K562 (cell line): ENCODE data around the gene C17orf113. TPM values are rescaled to one million over a fixed set of nuclear protein-coding genes. Genes with fewer than 3 reads are reported as not detected.

ENCODE experiments used
- ATAC-seq: fragments of 200-7000 bp; cut with Tn5 transposase; 3 replicates; pipeline ENCODE4 v1.9.1; 2020; ENCODE audit warnings: moderate library complexity
- BruUV-seq: library from RNA; stranded (reverse); fragments of 400-500 nt; replicated peaks from 2 replicates; lab custom pipeline; 2021; lab: Mats Ljungman, UMichigan
- CTCF ChIA-PET: fragments of 300-600 bp; formaldehyde crosslinking; extraction: SDS; loops from one replicate; lab custom pipeline; 2021; ENCODE audit warnings: low intra/inter-chr PET ratio; lab: Yijun Ruan, JAX
- POLR2A ChIA-PET: fragments of 300-600, 350-650 bp; sonication (Branson Sonifier 250); formaldehyde crosslinking; extraction: SDS; loops from one replicate; lab custom pipeline; 2021; ENCODE audit warnings: antibody characterized with exemption, inconsistent platforms; lab: Yijun Ruan, JAX
- DNase-seq, 4 experiments: peaks; one replicate each; pipeline versions ENCODE4 v3.0.0 to v3.0.0-alpha.2; 2011 to 2018; ENCODE audit warnings: low spot score in 3 of 4, mixed read lengths in 3 of 4; ENCODE audit errors: extremely low read depth in 1 of 4
- FAIRE-seq: peaks from 2 replicates; lab custom pipeline; 2011; peaks lifted over from hg19 to GRCh38; lab: Jason Lieb, UNC
- H2AFZ ChIP-seq: 2 replicates; pipeline ENCODE4 v1.6.0; 2011; ENCODE audit warnings: low read depth, low read length, control low read depth, inconsistent platforms
- H3K27ac ChIP-seq: fragments of 200-600 bp; 3 replicates; pipeline ENCODE4 v1.8.0; 2011; ENCODE audit warnings: low read depth, mild to moderate bottlenecking, control low read depth, inconsistent platforms, low read length, moderate library complexity, mixed read lengths; ENCODE audit errors: extremely low read depth
- H3K27me3 ChIP-seq, 2 experiments: fragments of 300-600 bp in 1 of 2; 2 replicates in 1 of 2; 3 replicates in 1 of 2; pipeline versions ENCODE4 v1.6.0 to v1.8.0; 2011; ENCODE audit warnings: inconsistent platforms in 2 of 2, low read length in 2 of 2, mild to moderate bottlenecking in 1 of 2, mixed read lengths in 1 of 2, moderate library complexity in 1 of 2; ENCODE audit not compliant: control insufficient read depth in 2 of 2, insufficient read depth in 2 of 2
- H3K36me3 ChIP-seq: fragments of 300-600 bp; 3 replicates; pipeline ENCODE4 v1.8.0; 2011; ENCODE audit warnings: mild to moderate bottlenecking, low read length, inconsistent platforms; ENCODE audit not compliant: control insufficient read depth, insufficient read depth
- H3K4me1 ChIP-seq, 2 experiments: fragments of 200-600 bp in 1 of 2; replicated peaks in 1 of 2; 2 replicates in 1 of 2; 3 replicates in 1 of 2; pipeline versions ENCODE4 v1.5.1 to v1.8.0; 2011; ENCODE audit warnings: inconsistent platforms in 2 of 2, low read length in 2 of 2, mild to moderate bottlenecking in 1 of 2, mixed read lengths in 1 of 2, moderate library complexity in 1 of 2; ENCODE audit not compliant: control insufficient read depth in 2 of 2, insufficient read depth in 2 of 2
- H3K4me2 ChIP-seq: 2 replicates; pipeline ENCODE4 v1.6.1; 2011; ENCODE audit warnings: low read length, control low read depth, inconsistent platforms, mixed read lengths; ENCODE audit not compliant: insufficient read depth
- H3K4me3 ChIP-seq: fragments of 200-600 bp; sonication (generic), shearing (Covaris generic); 2 replicates; pipeline ENCODE4 v1.5.1; 2016; ENCODE audit warnings: control low read depth, inconsistent platforms
- H3K79me2 ChIP-seq: fragments of 200-600 bp; 3 replicates; pipeline ENCODE4 v1.8.0; 2011; ENCODE audit warnings: low read length, inconsistent platforms; ENCODE audit not compliant: control insufficient read depth, insufficient read depth
- H3K9ac ChIP-seq, 2 experiments: 2 replicates each; pipeline versions ENCODE4 v1.6.0 to v1.6.1; 2011; ENCODE audit warnings: low read depth in 2 of 2, low read length in 2 of 2, control low read depth in 1 of 2, inconsistent platforms in 1 of 2, mild to moderate bottlenecking in 1 of 2, mixed read lengths in 1 of 2; ENCODE audit not compliant: insufficient read depth in 1 of 2
- H3K9me1 ChIP-seq: one replicate; pipeline ENCODE4 v1.6.0; 2011; ENCODE audit warnings: inconsistent platforms, mild to moderate bottlenecking, low read length, moderate library complexity; ENCODE audit not compliant: control insufficient read depth, insufficient read depth
- H3K9me3 ChIP-seq: replicated peaks from 2 replicates; pipeline ENCODE4 v1.5.1; 2011; ENCODE audit warnings: low read depth, low read length, inconsistent platforms; ENCODE audit not compliant: control insufficient read depth, insufficient read depth
- H4K20me1 ChIP-seq: replicated peaks from 2 replicates; pipeline ENCODE4 v1.6.1; 2011; ENCODE audit warnings: low read length, inconsistent platforms, mixed read lengths; ENCODE audit not compliant: control insufficient read depth, insufficient read depth
- CHD4 ChIP-seq: fragments of 200-600 bp; sonication (generic); IDR thresholded peaks from 3 replicates; pipeline ENCODE4 v1.6.1; 2012; ENCODE audit warnings: low read depth, mild to moderate bottlenecking, mixed read lengths, low read length, inconsistent platforms; ENCODE audit not compliant: insufficient read depth, insufficient replicate concordance, poor library complexity, severe bottlenecking
- CREB3L1 ChIP-seq: fragments of 450-650 bp; IDR thresholded peaks from 2 replicates; pipeline ENCODE4 v1.6.1; 2014; ENCODE audit warnings: low read depth, mild to moderate bottlenecking, moderate library complexity, borderline replicate concordance
- CREM ChIP-seq: IDR thresholded peaks from 2 replicates; pipeline ENCODE4 v1.6.1; 2014; ENCODE audit warnings: antibody characterized with exemption, low read depth
- E2F6 ChIP-seq, 2 experiments: IDR thresholded peaks; 2 replicates each; pipeline ENCODE4 v1.6.1; 2011; ENCODE audit warnings: borderline replicate concordance in 1 of 2, control low read depth in 1 of 2, low read depth in 1 of 2, low read length in 1 of 2, mild to moderate bottlenecking in 1 of 2, mixed read lengths in 1 of 2, moderate library complexity in 1 of 2; ENCODE audit not compliant: insufficient read depth in 1 of 2, insufficient read length in 1 of 2, poor library complexity in 1 of 2, severe bottlenecking in 1 of 2; ENCODE audit errors: extremely low read depth in 1 of 2
- GMEB1 ChIP-seq: fragments of 250-450 bp; sonication (Bioruptor Pico); IDR thresholded peaks from 2 replicates; pipeline ENCODE4 v1.4.0; 2020; ENCODE audit warnings: mild to moderate bottlenecking
- HDAC1 ChIP-seq, 2 experiments: fragments of 450-650 bp; IDR thresholded peaks; 2 replicates each; pipeline ENCODE4 v1.6.1; 2016 to 2017; ENCODE audit warnings: inconsistent platforms in 1 of 2, mild to moderate bottlenecking in 1 of 2, moderate library complexity in 1 of 2
- KDM1A ChIP-seq, 2 experiments: fragments of 450-650 bp; IDR thresholded peaks; 2 replicates each; pipeline ENCODE4 v1.6.1; 2016; ENCODE audit warnings: mild to moderate bottlenecking in 2 of 2
- L3MBTL2 ChIP-seq: fragments of 450-650 bp; IDR thresholded peaks from 2 replicates; pipeline ENCODE4 v1.6.1; 2016; ENCODE audit warnings: mild to moderate bottlenecking, moderate library complexity
- PREB ChIP-seq: sonication (generic); formaldehyde crosslinking; IDR thresholded peaks from 2 replicates; pipeline ENCODE4 v1.8.1; 2023; ENCODE audit warnings: mild to moderate bottlenecking, missing genetic modification reagents
- RAD51 ChIP-seq: fragments of 450-650 bp; IDR thresholded peaks from 2 replicates; pipeline ENCODE4 v1.7.1; 2016; ENCODE audit warnings: low read depth, mild to moderate bottlenecking, borderline replicate concordance
- SRSF3 ChIP-seq: fragments of 200-400 bp; formaldehyde crosslinking; IDR thresholded peaks from 2 replicates; pipeline ENCODE4 v1.6.1; 2016; ENCODE audit warnings: mild to moderate bottlenecking, low read length, moderate library complexity; ENCODE audit not compliant: insufficient read depth
- TCF3 ChIP-seq: sonication (generic); formaldehyde crosslinking; IDR thresholded peaks from 2 replicates; pipeline ENCODE4 v1.4.0; 2020; ENCODE audit warnings: mild to moderate bottlenecking, missing genetic modification reagents
- TEAD4 ChIP-seq, 2 experiments: sonication (generic) in 1 of 2; formaldehyde crosslinking in 1 of 2; IDR thresholded peaks; 2 replicates each; pipeline versions ENCODE4 v1.6.1 to v1.8.0; 2012 to 2022; ENCODE audit warnings: borderline replicate concordance in 1 of 2, inconsistent platforms in 1 of 2, low read length in 1 of 2, mild to moderate bottlenecking in 1 of 2, missing genetic modification reagents in 1 of 2
- WGBS: fragments of 100-300 bp; shearing (Covaris generic); methylation state at CpG from one replicate; pipeline ENCODE4 v1.1.6; 2016; ENCODE audit warnings: low coverage, mixed read lengths; ENCODE audit not compliant: insufficient coverage; ENCODE audit errors: missing lambda C conversion rate; 5-methylcytosine and 5-hydroxymethylcytosine counted together
- in situ Hi-C: fragments of 300-500 bp; cut with MboI; formaldehyde crosslinking; loops from 4 replicates; pipeline ENCODE4 v1.15.0; 2018; ENCODE audit warnings: inconsistent platforms, mixed read lengths
- intact Hi-C: fragments of 100-400 bp; cut with micrococcal nuclease; formaldehyde crosslinking; loops from 2 replicates; pipeline ENCODE4 v1.14.2; 2022
- polyA plus RNA-seq, 8 experiments: library from polyadenylated mRNA; depleted of rRNA in 4 of 8; stranded (reverse) in 5 of 8; unstranded in 3 of 8; fragments of >200 nt; fragmentation: Nextera tagmentation in 2 of 8; fragmentation: Illumina TruSeq in 1 of 8; extraction: Ambion mirVana in 2 of 8; extraction: Trizol in 1 of 8; gene quantifications; 2 replicates each; pipeline versions ENCODE4 v1.2.1 to v1.2.3, GENCODE V29; 2011 to 2014; ENCODE audit warnings: inconsistent platforms in 1 of 8, missing spikeins in 1 of 8
- total RNA-seq, 7 experiments: library from RNA; depleted of rRNA in 6 of 7; stranded (reverse); fragments of >200 nt in 6 of 7; fragmentation: Illumina TruSeq in 2 of 7; extraction: Trizol in 2 of 7; gene quantifications; 2 replicates each; pipeline versions ENCODE4 v1.2.1 to v1.2.3, GENCODE V29; 2011 to 2021; ENCODE audit warnings: low replicate concordance in 1 of 7

C17orf113 gene
- total and polyA plus RNA-seq, 9 of the 15 experiments (the other 6 are each of a cell fraction or from before 2014, with no cell fraction given): 0.10 to 1.2 (median 0.31) TPM

GRCh38 chr17:42078396-42079043, 28.1 kb upstream of the C17orf113 start:
- 6% methylated on average over 8 of the region's 8 CpGs for WGBS
- Histone ChIP-seq H3K9me1 (no peaks in the 10 kb centered on the region), H3K27ac (no peak overlapping the region), H3K4me1 (peaks cover 14 to 15% of the 10 kb centered on the region in 2 experiments), H3K4me2 (peak overlapping the region; percentile 45), H3K36me3 (no peaks in the 10 kb centered on the region), H3K27me3 (peaks cover 0 to 8% of the 10 kb centered on the region in 2 experiments; a peak in 1 of 5 replicates), H3K9me3 (no peaks in the 10 kb centered on the region), H3K4me3 (no peak overlapping the region), H3K9ac (peak overlapping the region in 1 of 2 experiments; percentile 63; a peak in 1 of 4 replicates), H4K20me1 (peaks cover 4% of the 10 kb centered on the region; the same call in 1 of the 2 replicates), H2AFZ (peak overlapping the region; percentile 70), H3K79me2 (no peaks in the 10 kb centered on the region)
- ChIA-PET POLR2A (interaction anchor here (1.0 kb wide), 1 partner anchor 13 kb away, joined by 3 read pairs; no protein-coding TSS in a partner anchor), CTCF (interaction anchor here (1.4 kb wide), 1 partner anchor 22 kb away, joined by 4 read pairs; no protein-coding TSS in a partner anchor)
- DNase-seq (peak; percentile 44 to 51 (median 50)), FAIRE-seq (peak; percentile 64), ATAC-seq (peak; percentile 59)
- intact Hi-C loops (no loop called here), in situ Hi-C loops (no loop called here)
- no TSS peak for BruUV-seq
- no peak for TF ChIP-seq CHD4
- 0 out of 4 replicates have a peak, but pooled peaks of 1 of the 2 experiments have one; percentile 17 for TF ChIP-seq KDM1A (IDR thresholded peaks at IDR 0.05)
- peak in 1 of 2 experiments; percentile 45; a peak in 1 of 4 replicates for TF ChIP-seq HDAC1 (IDR thresholded peaks at IDR 0.05)
- TF ChIP-seq GMEB1 (CRISPR knock-in tag): no peak
- no peak for TF ChIP-seq CREB3L1
- TF ChIP-seq TCF3 (CRISPR knock-in tag): 0 out of 2 replicates have a peak, but pooled peaks have one; percentile 27
- peak; percentile 76 for TF ChIP-seq L3MBTL2
- TF ChIP-seq TEAD4 (IDR thresholded peaks at IDR 0.05; ENCODE audit: low read length): peak; percentile 50
- no peak for TF ChIP-seq TEAD4 (CRISPR knock-in tag; IDR thresholded peaks at IDR 0.05; ENCODE audit: borderline replicate concordance)
- peak; percentile 28; the same call in 1 of the 2 replicates for TF ChIP-seq CREM
- peak; percentile 21 to 69 for TF ChIP-seq E2F6 (IDR thresholded peaks at IDR 0.05; ENCODE audit: borderline replicate concordance in 1 of 2, extremely low read depth in 1 of 2, insufficient read depth in 1 of 2, insufficient read length in 1 of 2, low read depth in 1 of 2, low read length in 1 of 2, poor library complexity in 1 of 2, severe bottlenecking in 1 of 2)
- TF ChIP-seq PREB: 0 out of 2 replicates have a peak, but pooled peaks have one; percentile 23
- TF ChIP-seq SRSF3: no peak
- 0 out of 2 replicates have a peak, but pooled peaks have one; percentile 21 for TF ChIP-seq RAD51
